Smooth muscle cell of the brain vasculature (primary cell): ENCODE results near the gene CCDC57.

Experiments used
- DNase-seq: peaks from one replicate; pipeline ENCODE4 v3.0.0-alpha.2; 2012; ENCODE audit warnings: low read depth, low spot score

CCDC57 gene

DNA sequence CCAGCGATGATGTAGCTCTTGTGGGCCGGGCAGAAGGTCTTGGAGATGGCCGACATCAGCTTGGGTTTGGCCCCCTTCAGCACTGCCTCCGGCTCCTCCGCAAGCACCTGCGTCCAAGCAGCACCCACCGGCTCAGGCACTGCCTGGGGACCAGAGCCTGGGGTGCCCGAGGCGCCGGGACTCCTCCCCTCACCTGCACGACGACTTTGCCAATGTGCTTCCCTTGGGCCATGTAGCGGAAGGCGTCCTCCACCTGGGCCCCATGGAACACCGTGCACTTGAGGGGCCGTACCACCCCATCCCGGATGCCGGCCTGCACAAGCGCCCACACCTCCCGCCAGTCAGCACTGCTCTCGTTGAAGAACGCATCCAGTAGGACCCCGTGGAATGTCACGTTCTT, 129.6 kb downstream of the CCDC57 start:
- DNase-seq = no peak

DNA sequence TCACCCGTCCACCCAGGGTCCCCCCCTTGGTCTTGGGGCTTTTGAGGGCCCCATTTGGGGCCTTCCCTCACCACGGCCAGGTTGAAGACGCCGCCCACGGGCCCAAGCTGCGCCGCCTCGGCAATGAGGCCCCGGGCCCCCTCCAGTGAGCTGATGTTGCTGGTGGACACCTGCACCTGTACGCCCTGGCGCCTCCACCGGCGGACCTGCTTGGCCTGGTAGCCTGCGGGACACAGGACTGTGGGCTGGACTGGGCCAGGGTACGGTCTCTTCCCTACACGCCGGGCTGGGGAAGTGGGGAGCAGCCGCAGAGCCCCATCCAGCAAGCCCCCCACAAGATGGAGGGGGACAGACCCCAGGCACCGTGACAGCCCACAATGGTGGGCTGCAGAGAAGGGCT, 130.2 kb downstream of the CCDC57 start:
- DNase-seq = no peak

DNA sequence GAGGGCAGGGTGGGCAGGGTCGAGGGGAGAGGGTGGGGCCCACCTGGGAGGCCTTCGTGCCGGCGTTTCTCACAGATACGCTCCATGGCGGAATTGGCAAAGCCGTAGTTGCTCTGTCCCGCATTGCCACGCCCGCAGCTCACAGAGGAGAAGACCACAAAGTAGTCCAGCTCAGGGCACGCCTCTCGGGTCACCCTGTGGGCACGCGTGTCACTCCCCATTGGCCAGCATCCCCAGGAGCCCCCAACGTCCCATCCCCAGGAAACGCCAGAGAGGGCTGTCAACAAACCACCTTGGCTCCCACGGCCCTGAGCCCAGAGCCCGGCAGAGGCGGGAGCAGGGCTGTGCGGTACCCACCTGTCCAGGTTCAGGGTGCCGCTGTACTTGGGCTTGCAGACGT, 130.7 kb downstream of the CCDC57 start:
- DNase-seq = no peak

DNA sequence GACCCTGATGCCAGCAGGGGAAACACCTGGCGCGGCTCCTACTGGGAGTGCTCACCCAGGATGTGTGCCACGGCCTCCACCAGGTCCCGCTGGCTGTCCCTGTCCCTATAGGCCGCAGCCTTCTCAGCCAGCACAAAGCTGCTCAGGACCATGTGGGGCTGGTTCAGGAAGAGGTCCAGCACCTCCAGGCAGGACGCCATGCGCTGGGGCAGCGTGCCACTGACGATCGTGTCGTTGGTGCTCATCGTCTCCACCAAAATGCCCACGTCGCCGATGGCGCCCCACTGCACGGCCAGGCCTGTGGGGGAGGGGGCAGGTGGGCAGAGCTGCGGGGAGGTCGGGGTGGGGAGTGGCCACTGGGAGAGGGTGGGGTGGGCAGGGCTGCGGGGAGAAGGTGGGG, 131.1 kb downstream of the CCDC57 start:
- no peak for DNase-seq

GRCh38 chr17:82080789-82081464, 131.7 kb downstream of the CCDC57 start:
- DNase-seq = no peak

GRCh38 chr17:82080048-82080788, 132.4 kb downstream of the CCDC57 start:
- DNase-seq = no peak

DNA sequence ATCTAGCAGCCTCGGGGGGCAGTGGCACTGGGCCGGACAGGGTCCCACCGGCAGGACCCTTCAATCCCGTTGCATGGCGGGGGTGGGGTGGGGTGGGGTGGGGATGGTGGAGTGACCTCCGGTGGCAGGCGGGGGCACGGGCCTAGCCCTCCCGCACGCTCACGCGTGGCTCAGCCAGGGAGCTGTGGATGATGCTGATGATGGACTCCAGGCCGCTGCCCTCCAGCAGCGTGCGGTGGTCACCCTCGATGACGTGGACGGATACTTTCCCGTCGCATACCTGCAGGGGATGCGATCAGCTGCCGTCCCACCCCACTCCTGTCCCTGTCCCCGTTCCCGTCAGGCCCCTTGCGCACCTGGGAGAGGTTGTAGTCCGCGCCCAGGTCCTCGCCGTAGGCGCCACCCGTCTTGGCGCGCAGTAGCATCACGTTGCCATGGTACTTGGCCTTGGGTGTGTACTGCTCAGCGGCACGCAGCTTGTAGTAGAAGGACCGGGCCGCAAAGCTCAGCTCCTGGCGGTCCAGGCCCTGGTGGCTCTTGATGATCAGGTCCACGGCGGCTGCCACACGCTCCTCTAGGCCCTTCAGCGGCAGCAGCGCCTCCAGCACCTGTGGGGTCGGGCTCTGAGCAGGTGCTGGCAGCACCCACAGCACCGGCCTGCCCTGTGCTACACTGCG, 133.5 kb downstream of the CCDC57 start:
- no peak for DNase-seq

DNA sequence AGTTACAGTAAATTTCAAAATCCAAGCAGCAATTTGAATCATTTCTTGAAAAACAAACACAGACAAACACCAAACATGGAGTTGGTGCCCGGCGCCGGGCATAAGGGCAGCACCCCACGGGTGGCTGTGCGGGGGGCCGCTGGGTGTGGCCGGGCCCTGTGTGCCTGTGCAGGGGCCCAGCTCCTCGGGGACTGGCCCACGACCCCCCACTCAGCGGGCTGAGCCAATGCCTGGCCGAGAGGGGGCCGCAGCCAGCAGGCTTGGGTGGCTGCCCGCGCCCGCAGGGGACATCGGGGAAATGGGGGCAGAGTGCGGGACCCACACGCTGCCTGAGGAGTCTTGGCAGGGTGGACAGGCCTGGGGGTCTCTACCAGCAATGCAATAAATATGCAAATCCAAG, 134.2 kb downstream of the CCDC57 start:
- no peak for DNase-seq

- no peak for DNase-seq
Observed at GRCh38 chr17:82077617-82078358, 134.9 kb downstream of the CCDC57 start.

DNA sequence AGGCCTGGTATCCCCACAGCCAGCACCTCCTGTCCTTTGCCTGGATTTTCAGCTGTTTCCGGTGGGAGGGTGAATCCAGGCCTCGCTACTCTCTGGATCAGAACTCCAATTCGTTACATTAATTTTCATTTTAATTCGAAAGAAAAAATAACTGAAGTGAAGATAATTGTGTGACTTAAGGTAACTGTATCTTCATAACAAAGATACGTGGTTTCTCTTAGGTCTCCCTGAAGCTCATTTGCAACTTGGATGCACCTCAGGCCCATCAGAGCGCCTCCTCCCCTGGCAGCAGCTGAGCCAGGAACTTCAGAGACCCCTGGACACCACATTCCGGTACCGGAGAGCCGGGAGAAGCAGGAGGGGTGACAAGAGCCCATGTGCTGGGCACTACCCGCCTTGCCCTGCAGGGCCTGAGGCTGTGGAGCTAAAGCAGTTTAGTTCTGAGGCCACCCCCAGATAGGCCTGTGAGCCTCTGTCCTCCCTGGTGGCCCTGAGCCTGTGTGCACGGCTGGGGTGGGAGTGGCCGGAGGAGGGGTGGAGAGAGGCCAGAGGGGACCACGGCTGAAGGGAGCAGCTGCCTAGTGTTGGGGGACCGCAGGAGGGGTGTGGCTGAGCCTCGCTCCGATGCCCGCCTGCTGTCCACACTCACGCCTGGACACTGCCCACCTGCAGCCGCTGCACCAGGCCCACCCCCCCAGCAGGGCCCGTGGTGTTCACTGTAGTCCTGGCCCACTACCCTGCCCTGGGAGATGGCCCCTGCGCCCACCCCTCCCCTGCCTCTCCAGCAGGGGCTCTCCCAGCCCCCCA, 135.7 kb downstream of the CCDC57 start:
- DNase-seq = no peak

DNA sequence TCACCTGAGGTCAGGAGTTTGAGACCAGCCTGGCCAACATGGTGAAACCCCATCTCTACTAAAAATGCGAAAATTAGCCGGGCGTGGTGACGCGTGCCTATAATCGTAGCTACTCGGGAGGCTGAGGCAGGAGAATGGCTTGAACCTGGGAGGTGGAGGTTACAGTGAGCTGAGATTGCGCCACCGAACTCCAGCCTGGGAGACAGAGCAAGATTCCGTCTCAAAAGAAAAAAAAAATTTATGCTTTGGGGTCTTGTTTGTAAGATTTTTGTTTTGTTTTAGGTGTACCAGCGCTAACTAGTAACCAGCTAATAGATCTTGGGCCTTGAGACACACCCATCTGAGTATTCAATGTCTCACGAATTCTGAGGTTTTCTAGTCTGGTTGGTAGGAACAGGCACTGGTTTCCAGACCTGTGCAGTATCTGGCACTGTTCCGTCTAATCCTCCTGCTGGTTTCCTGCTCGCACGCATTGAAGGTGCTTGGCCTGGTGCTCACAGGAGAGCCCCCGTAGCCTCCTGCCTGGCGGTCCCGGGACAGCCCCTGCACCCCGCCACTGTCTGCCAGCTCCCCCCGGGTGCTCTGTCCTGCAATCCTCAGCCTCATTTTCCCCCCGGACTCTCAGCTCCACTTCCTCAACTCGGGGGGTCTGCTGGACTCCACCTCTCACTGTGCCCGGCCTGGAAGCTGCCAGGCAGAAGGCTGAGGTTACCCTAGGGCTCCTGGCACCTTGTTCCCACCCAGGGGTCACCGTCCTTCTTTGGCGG, 136.4 kb downstream of the CCDC57 start:
- no peak for DNase-seq

DNA sequence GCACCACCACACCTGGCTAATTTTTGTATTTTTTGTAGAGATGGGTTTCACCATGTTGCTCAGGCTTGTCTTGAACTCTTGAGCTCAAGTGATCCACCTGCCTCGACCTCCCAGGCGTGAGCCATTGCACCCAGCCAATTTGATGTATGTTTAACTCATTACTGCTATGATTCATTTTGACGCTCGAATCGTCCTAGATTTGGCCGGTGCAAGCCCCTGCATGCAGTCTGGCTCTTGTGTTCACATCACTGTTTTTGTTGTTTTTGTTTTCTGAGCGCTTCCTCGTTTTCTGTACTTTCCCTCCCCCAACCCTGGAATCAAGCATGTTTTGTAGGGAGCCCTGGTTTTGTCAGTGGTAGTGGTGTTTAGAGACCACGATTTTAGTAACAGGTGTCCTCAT, 139.2 kb downstream of the CCDC57 start:
- no peak for DNase-seq

GRCh38 chr17:82072827-82073226, 139.8 kb downstream of the CCDC57 start:
- no peak for DNase-seq

DNA sequence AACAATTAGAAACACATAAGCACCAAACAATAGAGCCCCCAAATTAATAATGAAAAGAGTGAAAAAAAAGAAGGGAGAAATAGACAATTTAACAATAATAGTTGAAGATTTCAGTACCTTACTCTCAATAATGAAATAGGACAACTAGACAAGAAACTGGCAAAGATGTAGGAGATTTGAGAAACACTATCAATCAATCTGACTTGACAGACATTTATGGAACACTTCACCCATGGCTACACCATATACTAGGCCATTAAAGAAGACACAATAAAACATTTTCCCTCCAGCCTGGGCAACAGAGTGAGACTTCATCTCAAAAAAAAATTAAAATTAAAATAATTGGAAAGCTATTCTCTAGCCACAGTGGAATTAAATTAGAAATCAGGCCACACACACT, 142.0 kb downstream of the CCDC57 start:
- no peak for DNase-seq

DNA sequence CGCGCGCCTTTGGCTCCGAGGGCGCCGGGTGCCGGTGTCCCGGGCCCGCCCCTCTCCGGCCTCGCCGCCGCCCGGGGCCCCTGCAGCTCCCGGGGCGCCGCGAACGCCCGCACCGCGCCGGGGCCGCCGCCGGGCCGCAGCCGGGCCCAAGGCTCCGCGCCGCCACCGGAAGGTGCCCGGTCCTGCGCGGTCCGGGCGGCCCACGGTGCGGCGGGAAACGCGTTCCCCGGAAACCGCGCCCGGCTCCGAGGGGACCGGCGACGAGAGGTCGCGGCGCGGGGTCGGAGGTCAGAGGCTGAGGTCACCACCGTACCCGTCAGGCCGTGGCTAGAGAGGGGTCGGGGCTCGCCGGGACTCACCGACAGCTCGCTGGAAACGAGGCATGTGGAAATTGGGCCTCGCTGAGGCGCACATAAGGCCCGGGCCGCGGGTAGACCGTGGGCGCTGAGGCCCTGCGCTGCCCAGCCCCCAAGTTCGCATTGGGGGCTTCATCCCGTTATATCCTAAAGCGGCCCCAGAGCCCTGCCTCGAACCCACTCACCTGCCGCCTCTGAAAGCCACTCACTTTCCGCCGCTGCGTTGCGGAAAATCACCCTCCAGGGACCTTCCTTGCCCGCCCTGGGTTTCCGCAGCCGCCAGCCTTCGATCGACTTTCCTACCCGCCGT, 146.9 kb downstream of the CCDC57 start, which contains the start of gene DUS1L:
DUS1L (minus strand) TSS at position 167 of the 666 bp plus-strand sequence. CDS start 745 bp downstream, outside the sequence.
- DNase-seq = no peak

DNA sequence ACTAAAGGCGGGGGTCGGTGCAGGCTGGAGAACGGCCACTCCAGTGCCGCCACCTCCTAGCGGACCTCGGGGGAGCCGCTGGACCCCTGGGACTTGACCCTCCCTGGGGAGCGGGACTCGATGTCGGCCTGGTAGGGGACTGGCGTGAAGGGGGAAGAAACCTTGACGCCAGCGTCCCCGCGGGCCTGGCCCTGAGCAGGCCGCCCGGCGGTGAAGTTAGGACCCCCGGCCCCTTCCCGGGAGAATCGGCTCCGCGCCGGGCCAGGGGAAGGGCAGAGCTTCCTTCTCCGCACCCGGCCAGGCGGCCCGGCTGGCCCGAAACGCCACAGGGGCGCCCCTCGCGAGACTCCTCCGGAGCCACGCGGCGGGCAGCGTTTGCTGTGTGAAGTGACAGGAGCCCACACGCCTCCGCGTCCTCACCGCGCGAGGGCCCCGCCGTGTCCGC, 147.4 kb downstream of the CCDC57 start:
- no peak for DNase-seq

DNA sequence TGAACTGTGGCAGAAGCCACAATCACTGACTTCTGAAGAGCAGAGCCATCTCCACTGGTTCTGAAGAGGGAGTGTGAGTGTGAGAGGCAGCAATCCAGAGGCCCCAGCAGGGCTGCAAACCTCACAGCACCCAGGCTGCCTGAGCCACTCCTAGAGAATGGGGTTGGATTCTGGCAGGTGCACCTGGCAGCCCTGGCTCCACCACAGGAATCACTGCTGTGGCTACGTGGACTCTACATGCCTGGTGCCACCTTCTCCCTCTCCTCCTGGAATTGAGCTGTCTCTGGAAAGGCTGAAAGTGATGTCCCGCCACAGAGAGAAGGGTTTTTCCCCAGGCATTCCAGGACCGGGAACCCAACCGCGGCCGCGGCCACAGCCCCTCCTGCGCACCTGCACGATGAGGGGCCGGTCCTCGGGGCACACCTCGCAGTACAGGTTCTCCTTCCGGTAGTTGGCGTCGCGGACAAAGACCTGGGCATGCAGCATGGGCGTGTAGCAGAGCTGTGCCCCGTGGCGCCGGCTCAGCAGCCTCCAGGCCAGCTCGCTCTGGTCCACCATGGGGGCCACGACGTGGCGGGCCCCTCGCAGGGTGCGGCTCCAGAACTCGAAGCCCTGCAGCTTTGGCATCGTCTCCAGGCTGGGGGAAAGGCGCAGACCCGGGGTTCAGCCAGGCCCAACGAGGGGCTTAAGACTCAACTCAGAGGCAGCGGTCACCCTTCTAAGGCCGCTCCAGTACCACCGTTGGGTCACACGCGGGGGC, 148.0 kb downstream of the CCDC57 start:
- DNase-seq = no peak

GRCh38 chr17:82063424-82064415, 148.9 kb downstream of the CCDC57 start:
- no peak for DNase-seq
